ENCODE data around the gene PAX8. TPM values are rescaled to one million over a fixed set of nuclear protein-coding genes. Genes with fewer than 3 reads are reported as not detected.

PAX8 gene
- total and polyA plus RNA-seq, 2 experiments from 2014 or later = 0.21 to 0.32 TPM

DNA sequence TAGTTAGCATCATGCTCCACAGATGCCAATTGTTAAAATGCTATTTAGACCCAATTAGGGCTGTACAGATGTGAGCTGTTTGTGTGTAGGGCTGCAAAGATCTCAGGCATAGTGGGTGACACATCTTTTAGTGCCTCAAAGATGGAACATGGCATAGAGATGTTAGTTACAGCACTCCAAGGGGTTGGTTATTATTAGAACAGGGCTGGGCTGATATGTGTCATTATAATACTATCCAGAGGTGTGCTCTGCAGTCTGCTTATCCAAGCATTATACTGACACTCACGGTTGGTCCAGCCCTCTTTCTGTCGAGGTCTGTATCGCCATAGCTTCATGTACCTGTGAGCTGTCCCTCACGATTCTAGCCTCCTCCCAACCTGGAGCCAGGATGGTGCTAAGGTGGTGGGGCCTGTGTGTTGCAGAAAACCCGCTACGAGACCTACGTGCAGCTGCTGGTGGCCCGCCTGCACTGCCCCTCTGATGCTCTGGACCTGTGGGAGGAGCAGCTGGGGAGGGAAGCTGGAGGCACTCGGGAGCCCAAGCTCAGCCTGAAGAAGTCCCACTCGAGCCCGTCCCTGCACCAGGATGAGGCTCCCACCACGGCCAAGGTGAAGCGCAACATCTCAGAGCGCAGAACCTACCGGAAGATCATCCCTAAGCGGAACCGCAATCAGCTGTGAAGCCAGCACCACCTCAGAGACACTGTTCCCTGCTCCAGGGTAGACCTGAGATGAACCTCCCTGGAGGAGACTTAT is 77.8 kb downstream of the PAX8 start:
- no peak overlapping the region for H3K4me3 ChIP-seq
- H3K27me3 Mint-ChIP-seq (ENCODE audit: insufficient read depth, low read depth, poor library complexity) = peaks cover 5% of the 10 kb centered on the region
- H4K20me1 ChIP-seq (replicated peaks; ENCODE audit: insufficient read depth) = no peaks in the 10 kb centered on the region
- H3K9me2 ChIP-seq (ENCODE audit: insufficient read depth) = no peaks in the 10 kb centered on the region
- no peak overlapping the region for H2AFZ ChIP-seq
- H3K27ac Mint-ChIP-seq = no peak overlapping the region
- H3K4me1 Mint-ChIP-seq = peaks cover 3% of the 10 kb centered on the region; the same call in 2 of the 3 replicates
- no peak overlapping the region for H3K4me3 Mint-ChIP-seq
- H3K36me3 Mint-ChIP-seq (ENCODE audit: low read depth) = no peaks in the 10 kb centered on the region
- no peak for ATAC-seq
- H3K4me1 ChIP-seq (ENCODE audit: insufficient read depth) = no peaks in the 10 kb centered on the region
- no peak overlapping the region for H3K4me2 ChIP-seq
- TF ChIP-seq POLR2AphosphoS5 (IDR thresholded peaks at IDR 0.05; ENCODE audit: low read depth) = no peak
- TF ChIP-seq, protein P1, sequence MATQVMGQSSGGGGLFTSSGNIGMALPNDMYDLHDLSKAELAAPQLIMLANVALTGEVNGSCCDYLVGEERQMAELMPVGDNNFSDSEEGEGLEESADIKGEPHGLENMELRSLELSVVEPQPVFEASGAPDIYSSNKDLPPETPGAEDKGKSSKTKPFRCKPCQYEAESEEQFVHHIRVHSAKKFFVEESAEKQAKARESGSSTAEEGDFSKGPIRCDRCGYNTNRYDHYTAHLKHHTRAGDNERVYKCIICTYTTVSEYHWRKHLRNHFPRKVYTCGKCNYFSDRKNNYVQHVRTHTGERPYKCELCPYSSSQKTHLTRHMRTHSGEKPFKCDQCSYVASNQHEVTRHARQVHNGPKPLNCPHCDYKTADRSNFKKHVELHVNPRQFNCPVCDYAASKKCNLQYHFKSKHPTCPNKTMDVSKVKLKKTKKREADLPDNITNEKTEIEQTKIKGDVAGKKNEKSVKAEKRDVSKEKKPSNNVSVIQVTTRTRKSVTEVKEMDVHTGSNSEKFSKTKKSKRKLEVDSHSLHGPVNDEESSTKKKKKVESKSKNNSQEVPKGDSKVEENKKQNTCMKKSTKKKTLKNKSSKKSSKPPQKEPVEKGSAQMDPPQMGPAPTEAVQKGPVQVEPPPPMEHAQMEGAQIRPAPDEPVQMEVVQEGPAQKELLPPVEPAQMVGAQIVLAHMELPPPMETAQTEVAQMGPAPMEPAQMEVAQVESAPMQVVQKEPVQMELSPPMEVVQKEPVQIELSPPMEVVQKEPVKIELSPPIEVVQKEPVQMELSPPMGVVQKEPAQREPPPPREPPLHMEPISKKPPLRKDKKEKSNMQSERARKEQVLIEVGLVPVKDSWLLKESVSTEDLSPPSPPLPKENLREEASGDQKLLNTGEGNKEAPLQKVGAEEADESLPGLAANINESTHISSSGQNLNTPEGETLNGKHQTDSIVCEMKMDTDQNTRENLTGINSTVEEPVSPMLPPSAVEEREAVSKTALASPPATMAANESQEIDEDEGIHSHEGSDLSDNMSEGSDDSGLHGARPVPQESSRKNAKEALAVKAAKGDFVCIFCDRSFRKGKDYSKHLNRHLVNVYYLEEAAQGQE (IDR thresholded peaks at IDR 0.05; ENCODE audit: unreplicated experiment) = no peak
- no peak for TF ChIP-seq NANOG (IDR thresholded peaks at IDR 0.05; ENCODE audit: borderline replicate concordance)
- TF ChIP-seq ZNF114 (CRISPR knock-in tag; IDR thresholded peaks at IDR 0.05) = no peak
- TF ChIP-seq, protein P2, sequence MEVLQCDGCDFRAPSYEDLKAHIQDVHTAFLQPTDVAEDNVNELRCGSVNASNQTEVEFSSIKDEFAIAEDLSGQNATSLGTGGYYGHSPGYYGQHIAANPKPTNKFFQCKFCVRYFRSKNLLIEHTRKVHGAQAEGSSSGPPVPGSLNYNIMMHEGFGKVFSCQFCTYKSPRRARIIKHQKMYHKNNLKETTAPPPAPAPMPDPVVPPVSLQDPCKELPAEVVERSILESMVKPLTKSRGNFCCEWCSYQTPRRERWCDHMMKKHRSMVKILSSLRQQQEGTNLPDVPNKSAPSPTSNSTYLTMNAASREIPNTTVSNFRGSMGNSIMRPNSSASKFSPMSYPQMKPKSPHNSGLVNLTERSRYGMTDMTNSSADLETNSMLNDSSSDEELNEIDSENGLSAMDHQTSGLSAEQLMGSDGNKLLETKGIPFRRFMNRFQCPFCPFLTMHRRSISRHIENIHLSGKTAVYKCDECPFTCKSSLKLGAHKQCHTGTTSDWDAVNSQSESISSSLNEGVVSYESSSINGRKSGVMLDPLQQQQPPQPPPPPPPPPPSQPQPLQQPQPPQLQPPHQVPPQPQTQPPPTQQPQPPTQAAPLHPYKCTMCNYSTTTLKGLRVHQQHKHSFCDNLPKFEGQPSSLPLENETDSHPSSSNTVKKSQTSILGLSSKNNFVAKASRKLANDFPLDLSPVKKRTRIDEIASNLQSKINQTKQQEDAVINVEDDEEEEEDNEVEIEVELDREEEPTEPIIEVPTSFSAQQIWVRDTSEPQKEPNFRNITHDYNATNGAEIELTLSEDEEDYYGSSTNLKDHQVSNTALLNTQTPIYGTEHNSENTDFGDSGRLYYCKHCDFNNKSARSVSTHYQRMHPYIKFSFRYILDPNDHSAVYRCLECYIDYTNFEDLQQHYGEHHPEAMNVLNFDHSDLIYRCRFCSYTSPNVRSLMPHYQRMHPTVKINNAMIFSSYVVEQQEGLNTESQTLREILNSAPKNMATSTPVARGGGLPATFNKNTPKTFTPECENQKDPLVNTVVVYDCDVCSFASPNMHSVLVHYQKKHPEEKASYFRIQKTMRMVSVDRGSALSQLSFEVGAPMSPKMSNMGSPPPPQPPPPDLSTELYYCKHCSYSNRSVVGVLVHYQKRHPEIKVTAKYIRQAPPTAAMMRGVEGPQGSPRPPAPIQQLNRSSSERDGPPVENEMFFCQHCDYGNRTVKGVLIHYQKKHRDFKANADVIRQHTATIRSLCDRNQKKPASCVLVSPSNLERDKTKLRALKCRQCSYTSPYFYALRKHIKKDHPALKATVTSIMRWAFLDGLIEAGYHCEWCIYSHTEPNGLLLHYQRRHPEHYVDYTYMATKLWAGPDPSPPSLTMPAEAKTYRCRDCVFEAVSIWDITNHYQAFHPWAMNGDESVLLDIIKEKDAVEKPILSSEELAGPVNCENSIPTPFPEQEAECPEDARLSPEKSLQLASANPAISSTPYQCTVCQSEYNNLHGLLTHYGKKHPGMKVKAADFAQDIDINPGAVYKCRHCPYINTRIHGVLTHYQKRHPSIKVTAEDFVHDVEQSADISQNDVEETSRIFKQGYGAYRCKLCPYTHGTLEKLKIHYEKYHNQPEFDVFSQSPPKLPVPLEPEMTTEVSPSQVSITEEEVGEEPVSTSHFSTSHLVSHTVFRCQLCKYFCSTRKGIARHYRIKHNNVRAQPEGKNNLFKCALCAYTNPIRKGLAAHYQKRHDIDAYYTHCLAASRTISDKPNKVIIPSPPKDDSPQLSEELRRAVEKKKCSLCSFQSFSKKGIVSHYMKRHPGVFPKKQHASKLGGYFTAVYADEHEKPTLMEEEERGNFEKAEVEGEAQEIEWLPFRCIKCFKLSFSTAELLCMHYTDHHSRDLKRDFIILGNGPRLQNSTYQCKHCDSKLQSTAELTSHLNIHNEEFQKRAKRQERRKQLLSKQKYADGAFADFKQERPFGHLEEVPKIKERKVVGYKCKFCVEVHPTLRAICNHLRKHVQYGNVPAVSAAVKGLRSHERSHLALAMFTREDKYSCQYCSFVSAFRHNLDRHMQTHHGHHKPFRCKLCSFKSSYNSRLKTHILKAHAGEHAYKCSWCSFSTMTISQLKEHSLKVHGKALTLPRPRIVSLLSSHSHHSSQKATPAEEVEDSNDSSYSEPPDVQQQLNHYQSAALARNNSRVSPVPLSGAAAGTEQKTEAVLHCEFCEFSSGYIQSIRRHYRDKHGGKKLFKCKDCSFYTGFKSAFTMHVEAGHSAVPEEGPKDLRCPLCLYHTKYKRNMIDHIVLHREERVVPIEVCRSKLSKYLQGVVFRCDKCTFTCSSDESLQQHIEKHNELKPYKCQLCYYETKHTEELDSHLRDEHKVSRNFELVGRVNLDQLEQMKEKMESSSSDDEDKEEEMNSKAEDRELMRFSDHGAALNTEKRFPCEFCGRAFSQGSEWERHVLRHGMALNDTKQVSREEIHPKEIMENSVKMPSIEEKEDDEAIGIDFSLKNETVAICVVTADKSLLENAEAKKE (CRISPR knock-in tag; IDR thresholded peaks at IDR 0.05) = no peak
- TF ChIP-seq ZNF331 (CRISPR knock-in tag; IDR thresholded peaks at IDR 0.05; ENCODE audit: low read depth) = no peak
- no peak for TF ChIP-seq JUNB (IDR thresholded peaks at IDR 0.05; ENCODE audit: unreplicated experiment)
- TF ChIP-seq, protein P3, sequence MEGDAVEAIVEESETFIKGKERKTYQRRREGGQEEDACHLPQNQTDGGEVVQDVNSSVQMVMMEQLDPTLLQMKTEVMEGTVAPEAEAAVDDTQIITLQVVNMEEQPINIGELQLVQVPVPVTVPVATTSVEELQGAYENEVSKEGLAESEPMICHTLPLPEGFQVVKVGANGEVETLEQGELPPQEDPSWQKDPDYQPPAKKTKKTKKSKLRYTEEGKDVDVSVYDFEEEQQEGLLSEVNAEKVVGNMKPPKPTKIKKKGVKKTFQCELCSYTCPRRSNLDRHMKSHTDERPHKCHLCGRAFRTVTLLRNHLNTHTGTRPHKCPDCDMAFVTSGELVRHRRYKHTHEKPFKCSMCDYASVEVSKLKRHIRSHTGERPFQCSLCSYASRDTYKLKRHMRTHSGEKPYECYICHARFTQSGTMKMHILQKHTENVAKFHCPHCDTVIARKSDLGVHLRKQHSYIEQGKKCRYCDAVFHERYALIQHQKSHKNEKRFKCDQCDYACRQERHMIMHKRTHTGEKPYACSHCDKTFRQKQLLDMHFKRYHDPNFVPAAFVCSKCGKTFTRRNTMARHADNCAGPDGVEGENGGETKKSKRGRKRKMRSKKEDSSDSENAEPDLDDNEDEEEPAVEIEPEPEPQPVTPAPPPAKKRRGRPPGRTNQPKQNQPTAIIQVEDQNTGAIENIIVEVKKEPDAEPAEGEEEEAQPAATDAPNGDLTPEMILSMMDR (conservative IDR thresholded peaks at IDR 0.05; ENCODE audit: low read depth in 2 of 2) = no peak
- TF ChIP-seq EZH2phosphoT487 (IDR thresholded peaks at IDR 0.05; ENCODE audit: unreplicated experiment) = no peak
- TF ChIP-seq EZH2 (IDR thresholded peaks at IDR 0.05; ENCODE audit: low read depth, unreplicated experiment) = no peak
- no peak for TF ChIP-seq STAT1 (IDR thresholded peaks at IDR 0.05; ENCODE audit: unreplicated experiment)
- TF ChIP-seq, protein P4, sequence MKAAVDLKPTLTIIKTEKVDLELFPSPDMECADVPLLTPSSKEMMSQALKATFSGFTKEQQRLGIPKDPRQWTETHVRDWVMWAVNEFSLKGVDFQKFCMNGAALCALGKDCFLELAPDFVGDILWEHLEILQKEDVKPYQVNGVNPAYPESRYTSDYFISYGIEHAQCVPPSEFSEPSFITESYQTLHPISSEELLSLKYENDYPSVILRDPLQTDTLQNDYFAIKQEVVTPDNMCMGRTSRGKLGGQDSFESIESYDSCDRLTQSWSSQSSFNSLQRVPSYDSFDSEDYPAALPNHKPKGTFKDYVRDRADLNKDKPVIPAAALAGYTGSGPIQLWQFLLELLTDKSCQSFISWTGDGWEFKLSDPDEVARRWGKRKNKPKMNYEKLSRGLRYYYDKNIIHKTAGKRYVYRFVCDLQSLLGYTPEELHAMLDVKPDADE (IDR thresholded peaks at IDR 0.05) = no peak
- no peak for TF ChIP-seq CREB1 (CRISPR knock-in tag; IDR thresholded peaks at IDR 0.05; ENCODE audit: low read depth)
- no peaks in the 10 kb centered on the region for H3K9me3 Mint-ChIP-seq
- no peaks in the 10 kb centered on the region for H3K79me2 ChIP-seq (replicated peaks; ENCODE audit: insufficient read depth)
- H3K27me3 ChIP-seq (ENCODE audit: insufficient read depth) = no peaks in the 10 kb centered on the region
- DNase-seq (ENCODE audit: low spot score) = no peak
- H3F3A ChIP-seq (replicated peaks; ENCODE audit: low read depth) = no peaks in the 10 kb centered on the region
- no peaks in the 10 kb centered on the region for H3K36me3 ChIP-seq (ENCODE audit: insufficient read depth)
- no peak overlapping the region for H3K27ac ChIP-seq (ENCODE audit: low read depth)

Measured in GM23338 (cell line).